ENCODE data around the gene RHOH.

GRCh38 chr4:40243386-40243948 lies 46.6 kb downstream of the RHOH start:
- TF ChIP-seq CTCF (IDR thresholded peaks at IDR 0.05; ENCODE audit: low read depth, low read length, poor library complexity, severe bottlenecking) (no peak), EZH2phosphoT487 (IDR thresholded peaks at IDR 0.05; ENCODE audit: borderline replicate concordance, low read length) (no peak)

Data from DOHH2 (cell line).